ENCODE results near the gene ZFP92.

ZFP92 gene

GRCh38 chrX:153456161-153456560 is 44.9 kb downstream of the ZFP92 start:
- DNase-seq (ENCODE audit: low read depth), result no peak

DNA sequence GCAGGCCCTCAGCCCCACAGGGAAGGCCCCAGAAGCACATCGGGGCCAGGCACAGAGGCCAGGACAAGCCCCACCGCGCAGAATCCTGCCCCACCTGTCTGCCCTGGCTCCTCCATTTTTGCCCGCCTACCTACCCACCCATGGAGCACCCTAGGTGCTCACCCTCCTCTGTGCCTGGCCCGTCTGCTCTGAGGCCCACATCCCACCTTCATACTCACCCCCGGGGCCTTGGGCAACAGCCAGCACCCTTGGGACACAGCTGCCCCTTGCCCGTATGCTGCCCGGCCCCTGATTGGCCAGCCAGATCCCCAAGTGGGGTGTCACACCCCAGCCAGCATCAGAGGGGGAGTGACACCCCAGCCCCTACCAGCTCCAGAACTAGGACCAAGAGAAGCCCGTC is 45.4 kb downstream of the ZFP92 start:
- DNase-seq (ENCODE audit: low read depth), result no peak

DNA sequence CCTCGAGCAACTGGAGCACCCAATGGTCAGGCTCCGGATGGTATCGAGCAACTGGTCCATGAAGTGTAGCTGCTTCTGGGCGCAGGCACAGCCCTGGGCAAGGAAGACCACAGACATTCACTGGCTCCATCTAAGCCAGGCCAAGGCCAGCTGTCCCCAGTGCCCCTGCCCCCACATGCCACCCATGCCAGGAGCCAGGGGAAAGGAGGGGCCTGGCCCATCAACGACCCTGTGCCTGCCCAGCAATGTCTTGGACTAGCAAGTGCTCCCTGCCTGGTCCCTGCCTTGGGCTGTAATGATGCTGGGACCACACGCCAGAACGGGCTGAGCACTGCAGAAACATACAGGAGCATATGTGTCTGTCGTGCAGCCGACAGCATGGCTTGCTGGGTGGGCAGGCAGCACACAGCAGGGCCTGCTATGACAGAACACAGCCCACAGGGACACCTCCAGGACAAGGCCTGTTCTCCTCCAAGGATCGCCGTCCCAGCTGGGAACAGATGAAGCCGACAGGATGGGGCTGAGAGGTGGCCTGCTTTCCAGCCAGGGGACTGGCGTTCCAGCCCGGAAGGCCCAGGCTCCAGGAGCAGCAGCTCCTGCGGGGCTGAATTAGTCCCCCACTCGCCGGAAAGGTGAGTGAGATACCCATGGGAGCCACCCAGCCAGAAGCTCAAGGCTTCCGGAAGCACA is 46.0 kb downstream of the ZFP92 start:
- DNase-seq (ENCODE audit: low read depth), result no peak

- no peak for DNase-seq (ENCODE audit: low read depth)
Observed at GRCh38 chrX:153457827-153458466, 46.7 kb downstream of the ZFP92 start.

DNA sequence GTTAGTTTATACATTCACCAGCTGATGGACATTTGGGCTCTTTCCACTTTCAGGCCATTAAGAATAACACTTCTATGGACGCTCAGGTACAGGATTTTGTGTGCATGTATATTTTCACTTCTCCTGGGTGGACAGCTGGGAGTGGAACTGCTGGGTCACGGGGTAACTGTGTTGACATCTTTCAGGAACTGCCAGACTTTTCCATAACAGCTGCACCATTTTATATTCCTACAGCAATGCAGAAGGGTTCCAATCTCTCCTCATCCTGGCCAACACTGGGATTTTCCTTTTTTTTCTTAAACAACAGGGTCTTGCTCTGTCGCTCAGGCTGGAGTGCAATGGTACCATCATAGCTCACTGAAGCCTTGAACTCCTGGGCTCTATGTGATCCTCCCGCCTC is 47.2 kb downstream of the ZFP92 start:
- DNase-seq (ENCODE audit: low read depth), result no peak

DNA sequence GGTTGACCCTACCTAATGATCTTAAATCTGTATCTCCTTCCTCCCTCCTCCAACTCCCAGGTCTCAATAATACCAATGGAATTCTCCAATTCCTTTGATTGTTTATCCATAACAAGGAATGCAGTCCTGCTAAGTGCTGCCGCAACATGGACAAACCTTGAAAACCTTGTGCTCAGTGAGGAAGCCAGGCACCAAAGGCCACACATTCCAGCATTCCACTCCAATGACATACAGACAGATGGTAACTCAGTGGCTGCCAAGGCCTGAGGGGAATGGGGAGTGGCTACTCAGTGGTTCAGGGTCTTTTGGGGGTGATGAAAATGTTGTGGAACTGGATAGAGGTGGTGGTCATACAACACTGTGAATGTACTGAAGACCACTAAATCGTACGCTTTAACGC is 48.7 kb downstream of the ZFP92 start:
- DNase-seq (ENCODE audit: low read depth), result no peak

DNA sequence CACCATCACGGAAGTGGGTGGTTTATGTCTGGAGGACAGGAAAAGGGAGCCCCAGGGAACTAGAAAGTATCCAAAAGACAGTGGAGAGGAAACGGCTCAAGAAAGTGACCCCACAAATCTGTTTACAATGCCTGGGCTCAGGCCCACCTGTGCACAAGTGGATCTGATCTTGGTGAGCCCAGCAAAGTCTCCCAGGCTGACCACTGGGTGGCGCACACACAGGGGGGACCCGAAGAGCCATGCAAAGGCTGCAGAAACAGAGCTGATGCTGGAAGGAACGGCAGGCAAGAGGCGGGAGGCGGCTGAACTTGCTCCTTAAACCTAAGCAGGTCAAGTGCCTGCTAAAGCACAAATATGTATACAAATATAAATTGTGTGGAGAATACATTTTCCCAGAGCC is 49.6 kb downstream of the ZFP92 start:
- DNase-seq (ENCODE audit: low read depth), result no peak

Measured in T-helper 22 cell (primary cell).